NCI-H1105 treated with DMSO at 0.1 percent for 48 hours (cell line): Measurements from ENCODE around the gene USP40.
"Not testable (repeated sequence)": the region's sequence is repeated elsewhere in the genome, so short reads cannot be mapped to it uniquely, and the experiment has no call there.

Experiments
- DNase-seq: peaks from one replicate; lab custom pipeline; 2025; lab: John Stamatoyannopoulos, UW

USP40 gene, protein sequence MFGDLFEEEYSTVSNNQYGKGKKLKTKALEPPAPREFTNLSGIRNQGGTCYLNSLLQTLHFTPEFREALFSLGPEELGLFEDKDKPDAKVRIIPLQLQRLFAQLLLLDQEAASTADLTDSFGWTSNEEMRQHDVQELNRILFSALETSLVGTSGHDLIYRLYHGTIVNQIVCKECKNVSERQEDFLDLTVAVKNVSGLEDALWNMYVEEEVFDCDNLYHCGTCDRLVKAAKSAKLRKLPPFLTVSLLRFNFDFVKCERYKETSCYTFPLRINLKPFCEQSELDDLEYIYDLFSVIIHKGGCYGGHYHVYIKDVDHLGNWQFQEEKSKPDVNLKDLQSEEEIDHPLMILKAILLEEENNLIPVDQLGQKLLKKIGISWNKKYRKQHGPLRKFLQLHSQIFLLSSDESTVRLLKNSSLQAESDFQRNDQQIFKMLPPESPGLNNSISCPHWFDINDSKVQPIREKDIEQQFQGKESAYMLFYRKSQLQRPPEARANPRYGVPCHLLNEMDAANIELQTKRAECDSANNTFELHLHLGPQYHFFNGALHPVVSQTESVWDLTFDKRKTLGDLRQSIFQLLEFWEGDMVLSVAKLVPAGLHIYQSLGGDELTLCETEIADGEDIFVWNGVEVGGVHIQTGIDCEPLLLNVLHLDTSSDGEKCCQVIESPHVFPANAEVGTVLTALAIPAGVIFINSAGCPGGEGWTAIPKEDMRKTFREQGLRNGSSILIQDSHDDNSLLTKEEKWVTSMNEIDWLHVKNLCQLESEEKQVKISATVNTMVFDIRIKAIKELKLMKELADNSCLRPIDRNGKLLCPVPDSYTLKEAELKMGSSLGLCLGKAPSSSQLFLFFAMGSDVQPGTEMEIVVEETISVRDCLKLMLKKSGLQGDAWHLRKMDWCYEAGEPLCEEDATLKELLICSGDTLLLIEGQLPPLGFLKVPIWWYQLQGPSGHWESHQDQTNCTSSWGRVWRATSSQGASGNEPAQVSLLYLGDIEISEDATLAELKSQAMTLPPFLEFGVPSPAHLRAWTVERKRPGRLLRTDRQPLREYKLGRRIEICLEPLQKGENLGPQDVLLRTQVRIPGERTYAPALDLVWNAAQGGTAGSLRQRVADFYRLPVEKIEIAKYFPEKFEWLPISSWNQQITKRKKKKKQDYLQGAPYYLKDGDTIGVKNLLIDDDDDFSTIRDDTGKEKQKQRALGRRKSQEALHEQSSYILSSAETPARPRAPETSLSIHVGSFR

DNA sequence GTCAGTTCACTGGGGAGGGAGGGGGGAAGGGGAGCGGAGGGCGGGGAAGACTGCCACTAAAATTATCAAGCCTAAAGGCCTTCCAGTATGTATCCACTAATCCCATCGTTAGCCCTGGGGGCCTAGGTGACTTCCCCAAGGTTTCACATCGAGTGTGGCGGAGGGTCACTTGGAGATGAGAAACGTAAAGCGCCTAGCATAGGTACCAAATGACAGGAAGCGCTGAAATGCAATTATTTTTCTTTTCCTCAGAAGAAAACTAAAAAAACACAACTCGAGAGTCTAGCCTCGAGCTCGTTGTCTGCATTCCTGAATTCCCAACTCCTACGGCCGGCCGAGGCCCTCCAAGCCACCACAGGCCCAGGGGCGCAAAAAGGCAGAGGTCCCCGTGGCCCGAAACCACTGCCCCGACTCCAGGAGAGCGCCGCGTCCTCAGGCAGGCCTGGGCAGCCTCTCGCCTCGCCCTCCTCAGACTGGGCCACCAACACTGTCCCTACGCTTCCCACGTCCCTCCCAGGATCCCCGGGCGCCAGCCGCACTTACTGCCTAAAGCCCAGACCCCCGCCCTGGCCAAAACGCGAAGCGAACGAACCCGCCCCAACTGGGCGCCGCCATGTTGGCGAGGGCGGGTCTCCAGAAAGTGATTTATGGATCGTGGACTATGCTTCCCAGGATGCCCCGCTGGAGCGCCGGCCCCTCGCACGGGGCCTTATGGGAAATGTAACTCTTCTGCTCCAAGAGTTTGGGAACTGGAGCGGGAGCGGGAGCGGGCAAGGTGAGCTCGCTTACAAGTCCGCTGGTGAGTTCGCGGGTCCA, at the start of gene USP40:
TSS of gene USP40 (minus strand) at position 642 of the 816 bp plus-strand sequence. CDS start 1,228 bp downstream, outside the sequence.
- peak; percentile 92 for DNase-seq

DNA sequence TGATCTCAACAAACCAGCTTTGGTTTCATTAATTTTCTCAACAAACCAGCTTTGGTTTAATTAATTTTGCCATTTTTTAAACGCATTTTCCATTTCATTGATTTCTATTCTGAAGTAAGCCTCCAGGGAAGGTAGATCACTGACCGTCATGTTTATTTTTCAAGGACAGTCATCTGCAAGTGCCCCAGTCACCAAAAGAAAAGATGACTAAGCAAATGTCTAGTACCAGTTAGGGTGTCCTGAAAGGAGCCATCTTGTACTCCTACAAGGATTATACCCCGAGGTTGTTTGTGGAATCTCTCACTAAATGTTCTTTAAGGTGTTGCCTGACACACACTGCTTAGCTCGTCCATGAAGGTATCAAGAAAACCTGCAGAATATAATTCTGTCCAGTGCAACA, 44.7 kb upstream of the USP40 start:
- DNase-seq = no peak

DNA sequence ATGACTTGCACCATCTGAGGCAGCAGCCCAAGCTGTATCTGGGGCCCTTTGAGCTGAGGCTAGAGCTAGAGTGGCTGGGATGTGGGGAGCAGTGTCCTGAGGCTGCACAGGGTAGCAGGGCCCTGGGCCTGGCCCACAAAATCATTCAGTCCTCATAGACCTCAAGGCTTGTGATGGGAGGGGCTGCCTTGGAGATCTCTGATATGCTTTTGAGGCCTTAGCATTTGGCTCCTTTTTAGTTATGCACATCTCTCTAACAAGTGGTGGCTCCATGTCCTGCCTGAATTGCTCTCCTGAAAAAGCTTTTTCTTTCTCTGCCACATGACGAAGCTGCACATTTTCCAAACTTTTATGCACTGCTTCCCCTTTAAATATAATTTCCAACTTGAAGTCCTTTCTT, 39.1 kb upstream of the USP40 start:
- no peak for DNase-seq

DNA sequence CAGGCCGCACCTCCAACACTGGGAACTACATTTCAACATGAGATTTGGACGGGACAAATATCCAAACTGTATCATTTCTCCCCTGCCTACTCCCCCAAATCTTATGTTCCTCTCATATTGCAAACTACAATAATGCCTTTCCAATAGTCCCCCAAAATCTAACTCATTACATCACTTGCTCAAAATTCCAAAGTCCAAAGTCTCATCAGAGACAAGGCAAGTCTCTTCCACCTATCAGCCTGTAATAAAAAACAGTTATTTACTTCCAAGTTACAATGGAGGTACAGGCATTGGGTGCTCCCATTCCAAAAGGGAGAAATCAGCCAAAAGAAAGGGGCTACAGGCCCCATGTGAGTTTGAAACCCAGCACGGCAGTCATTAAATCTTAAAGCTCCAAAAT, 38.2 kb upstream of the USP40 start:
- DNase-seq = no peak

DNA sequence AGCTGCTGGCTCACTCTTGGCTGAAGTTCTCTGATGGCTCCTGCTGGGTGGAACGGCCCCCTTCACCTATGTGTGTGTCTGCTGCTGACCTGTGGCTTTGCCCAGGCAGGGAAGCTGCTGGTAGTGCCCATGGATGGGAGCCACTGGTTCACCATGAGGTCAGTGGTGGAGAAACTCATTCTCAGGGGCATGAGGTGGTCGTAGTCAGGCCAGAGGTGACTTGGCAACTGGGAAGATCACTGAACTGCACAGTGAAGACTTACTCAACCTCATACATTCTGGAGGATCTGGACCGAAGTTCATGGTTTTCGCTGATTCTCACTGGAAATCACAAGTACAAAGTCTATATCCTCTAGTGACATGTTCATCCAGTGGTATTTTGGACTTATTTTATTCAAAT, 36.9 kb upstream of the USP40 start:
- no peak for DNase-seq

DNA sequence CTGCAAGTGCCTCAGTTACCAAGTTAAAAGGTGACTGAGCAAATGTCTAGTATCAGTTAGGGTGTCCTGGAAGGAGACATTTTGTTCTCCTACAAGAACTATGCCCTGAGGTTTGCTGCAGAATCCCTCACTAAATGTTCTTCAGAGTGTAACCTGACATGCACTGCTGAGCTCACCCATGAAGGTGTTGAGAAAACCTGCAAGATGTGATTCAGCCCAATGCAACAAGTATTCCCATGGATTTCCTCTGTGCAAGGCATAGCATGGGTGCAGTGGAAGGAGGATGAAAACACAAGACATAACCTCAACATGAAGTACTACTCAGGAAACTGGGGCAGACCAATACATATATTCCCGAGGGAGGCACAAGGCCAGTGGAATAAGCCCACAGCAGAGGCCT, 35.5 kb upstream of the USP40 start:
- no peak for DNase-seq

DNA sequence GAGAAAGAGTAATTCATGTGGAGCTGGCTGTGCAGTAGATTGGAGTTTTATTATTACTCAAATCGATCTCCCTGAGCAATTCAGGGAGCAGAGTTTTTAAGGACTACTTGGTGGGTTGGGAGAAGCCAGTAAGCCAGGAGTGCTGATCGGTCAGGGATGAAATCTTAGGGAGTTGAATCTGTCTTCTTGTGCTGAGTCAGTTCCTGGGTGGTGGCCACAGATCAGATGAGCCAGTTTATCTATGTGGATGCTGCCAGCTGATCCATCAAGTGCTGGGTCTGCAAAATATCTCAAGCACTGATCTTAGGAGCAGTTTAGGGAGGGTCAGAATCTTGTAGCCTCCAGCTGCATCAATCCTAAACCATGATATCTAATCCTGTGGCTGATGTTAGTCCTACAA, 33.8 kb upstream of the USP40 start:
- DNase-seq = no peak

DNA sequence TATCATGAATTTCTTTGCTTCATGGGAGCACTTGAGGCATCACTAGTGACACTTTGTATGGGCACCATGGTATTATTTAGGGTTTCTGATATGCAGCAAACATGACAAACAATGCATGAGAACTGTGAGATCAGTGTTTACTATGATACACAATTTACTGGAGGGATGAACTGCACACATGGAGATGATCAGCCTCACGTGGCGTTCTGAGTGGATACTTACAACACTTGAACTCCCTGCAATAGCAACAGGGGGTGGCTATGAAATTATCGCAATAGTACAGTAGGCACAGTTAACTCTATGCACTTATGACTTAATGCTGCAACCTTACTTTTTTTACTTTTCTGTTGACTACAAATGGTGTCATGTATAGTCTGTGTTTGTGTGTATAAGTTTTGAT, 32.4 kb upstream of the USP40 start:
- no peak for DNase-seq

DNA sequence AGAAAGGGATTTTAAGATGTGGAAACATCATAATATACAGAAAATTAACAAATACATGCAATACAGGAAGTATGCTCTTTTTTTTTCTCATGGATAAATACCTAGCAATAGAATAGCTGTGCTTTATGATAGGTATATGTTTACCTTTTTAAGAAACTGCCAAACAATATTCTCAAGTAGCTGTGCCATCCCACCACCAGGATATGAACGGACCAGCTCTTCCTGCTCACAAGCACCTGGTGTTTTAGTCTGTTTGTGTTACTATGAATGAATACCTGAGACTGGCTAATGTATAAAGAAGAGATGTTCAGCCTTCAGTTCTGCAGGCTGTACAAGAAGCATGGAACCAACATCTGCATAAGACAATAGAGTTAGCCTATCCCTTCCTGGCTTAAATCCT, 30.9 kb upstream of the USP40 start:
- no peak for DNase-seq

DNA sequence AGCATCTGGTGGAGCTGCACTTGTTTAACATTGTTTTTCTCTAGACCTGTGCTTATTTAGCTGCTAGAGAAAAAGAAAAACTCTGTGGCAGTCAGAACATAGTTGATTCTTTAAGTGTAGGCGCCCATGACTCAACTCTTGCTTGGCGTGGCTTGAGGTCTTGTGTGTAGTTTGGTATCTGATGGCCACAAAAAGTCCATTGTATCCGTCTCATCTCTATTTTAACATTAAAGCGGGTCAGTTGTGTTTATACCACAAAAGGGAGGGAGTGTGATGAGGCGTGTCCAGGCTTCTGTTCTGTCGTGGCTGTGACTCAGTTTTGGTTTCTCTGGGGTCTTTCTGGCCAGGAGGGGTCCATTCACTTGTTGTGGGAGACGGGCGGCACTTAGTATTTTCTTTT, 26.6 kb upstream of the USP40 start:
- no peak for DNase-seq

DNA sequence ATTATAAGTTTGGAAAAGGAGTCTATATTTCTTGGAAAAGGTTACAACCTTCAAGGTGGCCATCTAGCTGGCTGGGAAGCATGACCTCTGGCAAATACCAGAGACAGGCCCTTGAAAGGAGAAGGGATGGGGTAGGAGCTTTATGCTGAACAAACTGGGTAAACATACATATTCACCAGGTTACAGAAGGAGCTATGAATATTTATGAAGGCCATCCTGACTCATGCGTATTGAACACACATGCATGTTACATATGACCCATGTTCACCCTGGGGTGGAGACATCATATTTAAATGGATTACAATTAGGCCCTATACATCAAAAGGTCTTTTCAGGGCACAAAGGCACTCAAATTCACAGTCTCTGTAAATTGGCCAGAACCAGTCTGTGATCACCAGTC, 26.1 kb upstream of the USP40 start:
- DNase-seq = not testable (repeated sequence)

DNA sequence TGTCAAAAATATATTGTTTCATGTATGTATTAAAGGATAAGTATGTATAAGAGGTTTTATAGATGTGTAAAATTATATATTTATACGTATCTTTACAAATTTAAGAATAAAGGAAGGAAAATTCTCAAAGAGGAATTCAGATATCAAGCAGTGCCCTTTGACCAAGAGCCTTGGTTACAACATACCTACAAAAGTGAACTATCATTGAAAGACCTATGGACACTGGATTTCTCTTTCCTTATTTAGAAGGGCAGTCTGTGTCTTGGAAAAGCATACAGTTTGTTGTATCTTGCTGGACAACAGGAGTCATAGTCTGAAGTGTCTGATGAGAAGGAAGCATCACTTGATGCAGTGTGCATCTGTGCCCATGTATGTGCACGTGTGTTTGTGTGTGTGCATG, 21.8 kb upstream of the USP40 start:
- no peak for DNase-seq

DNA sequence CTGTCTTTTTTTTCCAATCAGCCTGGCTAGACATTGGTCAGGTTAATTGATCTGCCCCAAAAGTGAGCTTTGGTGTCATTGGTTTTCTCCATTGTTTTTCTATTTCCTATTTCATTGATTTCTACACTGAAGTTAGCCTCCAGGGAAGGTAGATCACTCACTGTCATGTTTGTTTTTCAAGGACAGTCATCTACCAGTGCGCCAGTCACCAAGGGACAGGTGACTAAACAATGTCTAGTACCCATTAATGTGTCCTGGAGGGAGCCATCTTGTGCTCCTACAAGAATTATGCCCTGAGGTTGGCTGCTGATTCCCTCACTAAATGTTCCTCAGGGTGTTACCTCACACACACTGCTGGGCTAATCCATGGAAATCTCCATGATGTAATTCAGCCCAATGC, 17.6 kb upstream of the USP40 start:
- DNase-seq = no peak

DNA sequence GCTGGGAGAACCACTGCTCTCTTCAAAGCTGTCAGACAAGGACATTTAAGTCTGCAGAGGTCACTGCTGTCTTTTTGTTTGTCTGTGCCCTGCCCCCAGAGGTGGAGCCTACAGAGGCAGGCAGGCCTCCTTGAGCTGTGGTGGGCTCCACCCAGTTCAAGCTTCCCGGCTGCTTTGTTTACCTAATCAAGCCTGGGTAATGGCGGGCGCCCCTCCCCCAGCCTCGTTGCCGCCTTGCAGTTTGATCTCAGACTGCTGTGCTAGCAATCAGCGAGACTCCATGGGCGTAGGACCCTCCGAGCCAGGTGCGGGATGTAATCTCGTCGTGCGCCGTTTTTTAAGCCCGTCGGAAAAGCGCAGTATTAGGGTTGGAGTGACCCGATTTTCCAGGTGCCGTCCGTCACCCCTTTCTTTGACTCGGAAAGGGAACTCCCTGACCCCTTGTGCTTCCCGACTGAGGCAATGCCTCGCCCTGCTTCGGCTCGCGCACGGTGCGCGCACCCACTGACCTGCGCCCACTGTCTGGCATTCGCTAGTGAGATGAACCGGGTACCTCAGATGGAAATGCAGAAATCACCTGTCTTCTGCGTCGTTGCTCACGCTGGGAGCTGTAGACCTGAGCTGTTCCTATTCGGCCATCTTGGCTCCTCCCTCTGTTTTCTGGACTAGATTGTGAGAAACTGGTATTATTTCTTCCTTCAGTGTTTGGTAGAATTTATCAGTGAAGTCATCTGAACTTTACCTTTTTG, 16.8 kb upstream of the USP40 start:
- not testable (repeated sequence) for DNase-seq

DNA sequence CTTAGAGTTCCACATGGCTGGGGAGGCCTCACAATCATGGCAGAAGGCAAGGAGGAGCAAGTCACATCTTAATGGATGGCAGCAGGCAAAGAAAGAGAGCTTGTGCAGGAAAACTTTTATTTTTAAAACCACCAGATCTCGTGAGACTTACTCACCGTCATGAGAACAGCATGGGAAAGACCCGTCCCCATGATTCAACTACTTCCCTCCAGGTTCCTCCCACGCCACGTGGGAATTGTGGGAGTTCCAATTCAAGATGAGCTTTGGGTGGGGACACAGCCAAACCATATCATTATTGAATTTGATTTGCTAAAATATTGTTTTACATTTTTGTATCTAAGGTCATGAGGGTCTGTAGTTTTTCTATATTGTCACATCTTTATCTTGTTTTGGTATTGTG, 10.8 kb upstream of the USP40 start:
- DNase-seq = not testable (repeated sequence)

DNA sequence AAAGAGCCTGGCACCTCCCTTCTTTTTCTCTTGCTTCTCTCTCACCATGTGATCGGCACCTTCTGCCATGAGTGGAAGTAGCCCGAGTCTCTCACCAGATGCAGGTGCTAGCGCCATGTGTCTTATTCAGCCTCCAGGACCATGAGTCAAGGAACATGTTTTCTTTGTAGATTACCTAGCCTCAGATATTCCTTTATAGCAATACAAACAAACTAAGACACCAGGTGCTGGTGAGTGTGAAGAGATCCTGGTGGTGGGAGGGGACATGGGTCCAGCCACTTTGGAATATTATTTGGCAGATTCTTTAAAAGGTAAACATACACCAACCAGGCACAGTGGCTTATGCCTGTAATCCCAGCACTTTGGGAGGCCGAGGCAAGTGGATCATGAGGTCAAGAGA, 5.9 kb upstream of the USP40 start:
- no peak for DNase-seq

DNA sequence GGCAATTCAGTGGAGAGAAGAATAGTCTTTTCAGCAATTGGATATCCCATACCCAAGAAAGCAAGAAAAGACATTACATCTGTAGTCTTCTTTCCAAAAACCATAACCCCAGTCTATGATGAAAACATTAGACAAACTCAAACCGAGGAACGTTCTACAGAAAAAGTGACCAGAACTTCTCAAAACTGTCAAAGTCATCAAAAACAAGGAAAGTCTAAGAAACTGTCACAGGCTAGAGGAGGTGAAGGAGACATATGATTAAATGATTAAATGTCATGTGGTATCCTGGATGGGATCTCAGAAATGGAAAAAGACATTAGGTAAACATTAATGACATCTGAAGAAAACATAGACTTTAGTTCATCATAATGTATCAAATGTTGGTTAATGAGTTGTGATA, 4.9 kb upstream of the USP40 start:
- no peak for DNase-seq

DNA sequence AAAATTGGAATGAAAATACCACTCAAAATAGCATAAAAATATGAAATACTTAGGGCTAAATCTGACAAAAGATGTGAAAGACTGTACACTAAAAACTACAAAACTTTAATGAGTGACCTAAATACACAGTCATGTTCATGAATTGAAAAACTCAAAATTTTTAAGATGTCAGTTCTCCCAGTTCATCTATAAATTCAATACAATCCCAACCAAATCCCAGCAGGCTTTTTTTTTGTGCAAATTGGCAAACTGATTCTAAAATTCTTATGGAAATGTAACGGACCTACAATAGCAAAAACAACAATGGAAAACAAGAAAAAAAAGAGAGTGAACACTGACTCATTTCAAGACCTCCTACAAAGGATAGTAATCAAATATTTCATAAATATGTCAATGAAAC, 4.4 kb upstream of the USP40 start:
- DNase-seq = no peak

DNA sequence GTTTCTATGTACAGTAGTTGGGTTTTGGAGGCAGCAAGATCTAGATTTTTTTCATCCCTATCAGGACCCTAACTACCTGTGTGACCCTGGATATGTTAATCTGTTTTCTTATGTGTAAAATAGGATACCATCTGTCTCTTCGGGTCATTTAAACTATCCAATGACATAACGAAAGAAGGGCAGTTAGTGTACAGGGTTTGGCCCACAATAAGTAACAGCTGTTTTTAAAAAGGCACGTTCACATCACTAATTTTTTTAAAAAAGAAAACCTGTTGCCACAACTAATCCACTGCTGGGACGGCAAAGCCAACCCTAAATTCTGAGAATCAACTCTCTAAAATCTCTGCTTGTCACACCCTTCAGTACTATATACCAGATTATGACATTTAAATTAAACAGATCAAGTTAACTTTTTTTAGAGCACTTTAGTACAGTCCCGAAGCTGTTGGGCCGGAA, 869 bp downstream of the USP40 start:
- DNase-seq = no peak

DNA sequence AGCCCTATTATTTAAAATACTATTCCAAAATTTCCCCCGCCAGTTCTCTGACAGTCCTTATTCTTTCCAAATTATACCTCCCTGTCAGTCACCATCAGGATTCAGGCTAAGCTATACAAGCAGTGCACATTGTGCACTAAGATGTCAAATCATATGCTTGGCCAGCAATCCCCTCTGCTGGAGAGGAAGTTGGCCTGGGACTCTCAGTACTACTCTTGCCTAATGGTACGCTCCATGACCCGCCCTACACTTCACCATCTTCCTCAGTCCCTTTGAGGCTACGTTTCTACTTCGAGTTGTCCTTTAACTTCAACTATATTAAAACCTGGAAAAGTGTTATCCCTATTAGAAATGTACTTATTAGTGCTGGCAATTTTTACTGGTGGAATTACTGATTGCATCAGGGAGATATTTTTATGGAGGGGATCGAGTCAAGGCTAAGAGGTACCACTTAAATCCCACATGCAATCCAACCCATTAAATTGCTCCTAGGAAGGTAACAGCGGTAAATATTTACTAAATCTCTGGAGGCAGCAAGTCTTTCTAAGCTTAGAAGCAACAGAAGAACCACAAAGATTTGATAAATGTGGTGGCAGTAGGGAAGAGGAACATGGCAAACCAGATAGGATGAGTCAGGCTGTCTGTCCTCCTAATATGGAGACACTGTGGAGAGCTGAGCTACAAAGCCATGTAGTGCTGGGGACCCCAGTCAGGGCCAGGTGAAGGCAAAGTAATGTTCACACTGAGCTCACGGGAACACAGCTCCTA, 2.7 kb downstream of the USP40 start:
- no peak for DNase-seq
